H9 (cell line): ENCODE data around the gene ZNF488. TPM values are rescaled to one million over a fixed set of nuclear protein-coding genes. Genes with fewer than 3 reads are reported as not detected.

Source experiments
- DNase-seq: peaks from one replicate; pipeline ENCODE4 v3.0.0-alpha.2; 2017
- H2AFZ ChIP-seq: one replicate; pipeline ENCODE4 v1.6.1; 2013; ENCODE audit warnings: mild to moderate bottlenecking, low read length, control low read depth, moderate library complexity
- H2AK5ac ChIP-seq: 2 replicates; pipeline ENCODE4 v1.6.1; 2013; ENCODE audit warnings: low read length, control low read depth, mixed read lengths; ENCODE audit not compliant: insufficient read length
- H2BK120ac ChIP-seq: one replicate; pipeline ENCODE4 v1.6.1; 2013; ENCODE audit warnings: low read depth, mild to moderate bottlenecking, low read length, control low read depth, inconsistent platforms; ENCODE audit not compliant: poor library complexity, severe bottlenecking
- H2BK12ac ChIP-seq: 2 replicates; pipeline ENCODE4 v1.6.1; 2013; ENCODE audit warnings: low read length, control low read depth, mixed read lengths, low read depth; ENCODE audit not compliant: insufficient read length
- H2BK15ac ChIP-seq: 2 replicates; pipeline ENCODE4 v1.6.1; 2013; ENCODE audit warnings: low read depth, low read length, control low read depth
- H2BK20ac ChIP-seq: one replicate; pipeline ENCODE4 v1.6.1; 2013; ENCODE audit warnings: low read depth, mild to moderate bottlenecking, low read length, control low read depth, inconsistent platforms; ENCODE audit not compliant: poor library complexity, severe bottlenecking
- H2BK5ac ChIP-seq: 2 replicates; pipeline ENCODE4 v1.6.1; 2013; ENCODE audit warnings: low read length, control low read depth, mixed read lengths; ENCODE audit not compliant: insufficient read length
- H3K14ac ChIP-seq: 2 replicates; pipeline ENCODE4 v1.6.1; 2013; ENCODE audit warnings: low read length, control low read depth; ENCODE audit not compliant: insufficient read depth
- H3K18ac ChIP-seq: 2 replicates; pipeline ENCODE4 v1.6.1; 2013; ENCODE audit warnings: low read depth, mild to moderate bottlenecking, mixed read lengths, low read length, control low read depth; ENCODE audit not compliant: insufficient read length
- H3K23ac ChIP-seq: 2 replicates; pipeline ENCODE4 v1.6.1; 2013; ENCODE audit warnings: low read length, control low read depth, mixed read lengths, low read depth; ENCODE audit not compliant: insufficient read length
- H3K23me2 ChIP-seq: 2 replicates; pipeline ENCODE4 v1.6.1; 2013; ENCODE audit warnings: low read depth, mild to moderate bottlenecking, mixed read lengths, low read length, control low read depth; ENCODE audit not compliant: insufficient read length, poor library complexity, severe bottlenecking
- H3K27ac ChIP-seq: 2 replicates; pipeline ENCODE4 v1.5.1; 2013; ENCODE audit warnings: low read length, control low read depth, mixed read lengths, low read depth; ENCODE audit not compliant: insufficient read length
- H3K27me3 ChIP-seq: 2 replicates; pipeline ENCODE4 v1.6.1; 2013; ENCODE audit warnings: low read length, control low read depth, inconsistent platforms; ENCODE audit not compliant: insufficient read depth
- H3K4ac ChIP-seq: 2 replicates; pipeline ENCODE4 v1.6.1; 2013; ENCODE audit warnings: low read depth, mild to moderate bottlenecking, control low read depth, inconsistent platforms, low read length, moderate library complexity
- H3K4me1 ChIP-seq: 2 replicates; pipeline ENCODE4 v1.6.1; 2013; ENCODE audit warnings: low read length, control low read depth, inconsistent platforms; ENCODE audit not compliant: insufficient read depth
- H3K4me2 ChIP-seq: 2 replicates; pipeline ENCODE4 v1.6.1; 2013; ENCODE audit warnings: low read length, control low read depth, mixed read lengths; ENCODE audit not compliant: insufficient read length, insufficient read depth
- H3K56ac ChIP-seq: 2 replicates; pipeline ENCODE4 v1.6.1; 2013; ENCODE audit warnings: low read depth, mild to moderate bottlenecking, mixed read lengths, low read length, control low read depth; ENCODE audit not compliant: insufficient read length
- H3K79me1 ChIP-seq: 2 replicates; pipeline ENCODE4 v1.6.1; 2013; ENCODE audit warnings: low read depth, mild to moderate bottlenecking, moderate library complexity, low read length, control low read depth, inconsistent platforms; ENCODE audit not compliant: insufficient read depth, poor library complexity, severe bottlenecking
- H3K79me2 ChIP-seq: 2 replicates; pipeline ENCODE4 v1.6.1; 2013; ENCODE audit warnings: low read length, control low read depth, inconsistent platforms; ENCODE audit not compliant: insufficient read depth
- H3K9ac ChIP-seq: 2 replicates; pipeline ENCODE4 v1.6.1; 2013; ENCODE audit warnings: low read length, control low read depth, mixed read lengths; ENCODE audit not compliant: insufficient read length; ENCODE audit errors: extremely low read depth
- H3K9me3 ChIP-seq: one replicate; pipeline ENCODE4 v1.6.1; 2013; ENCODE audit warnings: low read depth, low read length, inconsistent platforms; ENCODE audit not compliant: control insufficient read depth
- H3T11ph ChIP-seq: one replicate; pipeline ENCODE4 v1.6.1; 2013; ENCODE audit warnings: mild to moderate bottlenecking, low read length, control low read depth, inconsistent platforms
- H4K20me1 ChIP-seq: one replicate; pipeline ENCODE4 v1.6.1; 2013; ENCODE audit not compliant: control insufficient read depth, insufficient read length, insufficient read depth
- H4K5ac ChIP-seq: 2 replicates; pipeline ENCODE4 v1.6.1; 2013; ENCODE audit warnings: low read depth, mild to moderate bottlenecking, mixed read lengths, low read length, control low read depth; ENCODE audit not compliant: insufficient read length
- H4K8ac ChIP-seq: replicated peaks from 2 replicates; pipeline ENCODE4 v1.6.1; 2013; ENCODE audit warnings: low read length, control low read depth, mixed read lengths, low read depth; ENCODE audit not compliant: insufficient read length
- H4K91ac ChIP-seq: 2 replicates; pipeline ENCODE4 v1.6.1; 2013; ENCODE audit warnings: low read depth, mild to moderate bottlenecking, moderate library complexity, mixed read lengths, low read length, control low read depth; ENCODE audit not compliant: insufficient read length
- H3K27ac Mint-ChIP-seq, 3 experiments: 2 replicates in 2 of 3; 3 replicates in 1 of 3; pipeline ENCODE4 v1.8.0; 2020 to 2021; ENCODE audit warnings: mixed read lengths in 3 of 3, mild to moderate bottlenecking in 1 of 3, moderate library complexity in 1 of 3
- H3K27me3 Mint-ChIP-seq: 2 replicates; pipeline ENCODE4 v1.8.0; 2021; ENCODE audit warnings: low read depth, mild to moderate bottlenecking, moderate library complexity, mixed read lengths
- H3K36me3 Mint-ChIP-seq, 3 experiments: 2 replicates in 2 of 3; 3 replicates in 1 of 3; pipeline ENCODE4 v1.8.0; 2020 to 2021; ENCODE audit warnings: low read depth in 3 of 3, mixed read lengths in 3 of 3; ENCODE audit not compliant: insufficient read depth in 1 of 3
- H3K4me1 Mint-ChIP-seq, 2 experiments: 2 replicates each; pipeline ENCODE4 v1.8.0; 2020; ENCODE audit warnings: mixed read lengths in 2 of 2
- H3K4me3 Mint-ChIP-seq, 2 experiments: 2 replicates in 1 of 2; 3 replicates in 1 of 2; pipeline ENCODE4 v1.8.0; 2020 to 2021; ENCODE audit warnings: mild to moderate bottlenecking in 2 of 2, mixed read lengths in 2 of 2, moderate library complexity in 1 of 2
- H3K9me3 Mint-ChIP-seq, 2 experiments: 2 replicates in 1 of 2; 3 replicates in 1 of 2; pipeline ENCODE4 v1.8.0; 2020; ENCODE audit warnings: mild to moderate bottlenecking in 2 of 2, mixed read lengths in 2 of 2, moderate library complexity in 1 of 2
- CTCF ChIP-seq: fragments of 200-600 bp; sonication (generic); conservative IDR thresholded peaks from 3 replicates; pipeline ENCODE4 v1.8.0; 2021; ENCODE audit warnings: antibody characterized with exemption, mild to moderate bottlenecking
- WGBS: extraction: QIAGEN DNeasy Blood & Tissue Kit; methylation state at CpG from one replicate; pipeline ENCODE4 v1.1.7; 2013; ENCODE audit warnings: missing lambda C conversion rate, low lambda C conversion rate, mixed read lengths; ENCODE audit not compliant: insufficient read length; ENCODE audit errors: extremely low coverage; 5-methylcytosine and 5-hydroxymethylcytosine counted together
- total RNA-seq: library from RNA; stranded (reverse); gene quantifications from 2 replicates; pipeline ENCODE4 v1.2.1, GENCODE V29; 2021

The ZNF488 gene
- total RNA-seq, 1 experiment from 2014 or later: 2.9 TPM

- Histone ChIP-seq H3K56ac (no peak overlapping the region), H4K5ac (no peak overlapping the region), H3K18ac (no peak overlapping the region), H3K23ac (no peak overlapping the region), H2AFZ (no peak overlapping the region), H4K8ac (no peak overlapping the region), H3K14ac (no peak overlapping the region), H3K4me1 (no peaks in the 10 kb centered on the region), H2BK120ac (no peak overlapping the region), H3T11ph (no peak overlapping the region), H4K20me1 (no peaks in the 10 kb centered on the region), H2BK15ac (no peak overlapping the region), H3K79me1 (no peaks in the 10 kb centered on the region), H3K27ac (no peak overlapping the region), H3K79me2 (no peaks in the 10 kb centered on the region), H3K9me3 (no peaks in the 10 kb centered on the region), H3K23me2 (no peaks in the 10 kb centered on the region), H3K9ac (no peak overlapping the region), H4K91ac (no peak overlapping the region), H3K27me3 (no peaks in the 10 kb centered on the region), H2BK20ac (no peak overlapping the region), H2BK12ac (no peak overlapping the region), H3K4me2 (no peak overlapping the region), H3K4ac (no peak overlapping the region), H2BK5ac (no peak overlapping the region), H2AK5ac (no peak overlapping the region)
- Mint-ChIP-seq H3K27me3 (no peaks in the 10 kb centered on the region), H3K9me3 (no peaks in the 10 kb centered on the region), H3K4me1 (peaks cover 5 to 7% of the 10 kb centered on the region in 2 experiments), H3K36me3 (no peaks in the 10 kb centered on the region), H3K27ac (no peak overlapping the region), H3K4me3 (no peak overlapping the region)
- TF ChIP-seq CTCF: no peak
- DNase-seq: no peak
- no CpG with 5 or more reads among the region's 4 CpGs for WGBS
Observed at GRCh38 chr10:47337310-47337709, 46.8 kb downstream of the ZNF488 start.
